GM10847 (cell line): ENCODE results near the gene MPZL1.

Experiments
- POLR2A ChIP-seq: IDR thresholded peaks from 2 replicates; pipeline ENCODE4 v1.6.1; 2011; ENCODE audit not compliant: insufficient read length; ENCODE audit errors: extremely low read depth

MPZL1 gene

DNA sequence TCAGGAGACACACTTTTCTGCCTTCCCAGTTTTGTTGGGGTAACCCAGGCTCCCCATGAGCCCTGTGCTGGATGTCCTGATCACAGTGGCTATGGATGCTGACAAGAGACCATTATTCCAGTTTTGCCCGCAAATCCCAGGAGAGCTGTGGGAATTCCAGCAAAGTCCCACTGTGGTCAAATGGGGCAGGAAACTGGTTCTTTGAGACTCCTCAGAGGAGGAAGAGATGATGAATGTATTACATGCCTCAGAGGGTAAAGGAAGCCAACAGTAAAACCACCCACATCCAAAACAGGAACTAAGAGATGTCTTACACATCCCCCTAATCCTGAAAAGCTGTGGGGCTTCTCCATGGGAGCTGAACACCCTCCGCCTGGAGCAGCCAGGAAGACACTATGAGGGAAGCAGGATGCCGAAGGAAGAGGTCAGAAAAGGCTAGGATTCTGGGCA is 12.8 kb upstream of the MPZL1 start:
- no peak for TF ChIP-seq POLR2A

DNA sequence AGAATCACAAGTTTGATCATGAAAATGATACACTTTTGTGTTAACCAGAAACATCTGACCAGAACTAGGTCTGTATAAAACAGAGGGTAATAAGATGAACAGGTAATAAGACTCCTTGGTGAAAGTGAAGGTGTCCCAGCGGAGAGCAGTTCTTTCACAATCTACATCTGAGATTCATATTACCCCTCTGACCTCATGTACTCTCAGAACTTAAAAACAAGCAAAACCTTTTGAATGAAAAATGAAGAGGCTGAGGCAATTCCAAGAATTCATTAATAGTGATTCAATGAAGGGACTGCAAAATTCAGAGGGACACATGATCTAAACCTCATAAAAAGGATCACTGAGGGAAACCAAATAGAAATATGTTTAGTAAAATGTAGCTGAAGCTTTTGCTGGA is 10.9 kb upstream of the MPZL1 start:
- no peak for TF ChIP-seq POLR2A

DNA sequence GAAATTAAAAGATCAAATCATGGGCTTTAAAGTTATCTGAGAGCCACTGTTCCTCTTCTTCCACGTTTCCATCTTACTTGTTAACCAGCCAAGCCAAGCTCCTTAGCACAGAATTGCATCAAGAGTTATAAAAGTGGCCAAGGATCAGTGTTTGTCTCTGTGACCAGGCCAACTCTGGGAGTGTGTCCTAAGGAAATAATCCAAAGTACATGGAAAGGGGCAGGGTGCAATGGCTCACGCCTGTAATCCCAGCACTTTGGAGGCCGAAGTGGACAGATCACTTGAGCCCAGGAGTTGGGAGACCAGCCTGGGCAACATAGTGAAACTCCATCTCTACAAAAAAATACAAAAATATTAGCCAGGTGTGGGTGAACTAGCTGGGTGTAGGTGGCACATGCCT is 10.0 kb upstream of the MPZL1 start:
- no peak for TF ChIP-seq POLR2A

DNA sequence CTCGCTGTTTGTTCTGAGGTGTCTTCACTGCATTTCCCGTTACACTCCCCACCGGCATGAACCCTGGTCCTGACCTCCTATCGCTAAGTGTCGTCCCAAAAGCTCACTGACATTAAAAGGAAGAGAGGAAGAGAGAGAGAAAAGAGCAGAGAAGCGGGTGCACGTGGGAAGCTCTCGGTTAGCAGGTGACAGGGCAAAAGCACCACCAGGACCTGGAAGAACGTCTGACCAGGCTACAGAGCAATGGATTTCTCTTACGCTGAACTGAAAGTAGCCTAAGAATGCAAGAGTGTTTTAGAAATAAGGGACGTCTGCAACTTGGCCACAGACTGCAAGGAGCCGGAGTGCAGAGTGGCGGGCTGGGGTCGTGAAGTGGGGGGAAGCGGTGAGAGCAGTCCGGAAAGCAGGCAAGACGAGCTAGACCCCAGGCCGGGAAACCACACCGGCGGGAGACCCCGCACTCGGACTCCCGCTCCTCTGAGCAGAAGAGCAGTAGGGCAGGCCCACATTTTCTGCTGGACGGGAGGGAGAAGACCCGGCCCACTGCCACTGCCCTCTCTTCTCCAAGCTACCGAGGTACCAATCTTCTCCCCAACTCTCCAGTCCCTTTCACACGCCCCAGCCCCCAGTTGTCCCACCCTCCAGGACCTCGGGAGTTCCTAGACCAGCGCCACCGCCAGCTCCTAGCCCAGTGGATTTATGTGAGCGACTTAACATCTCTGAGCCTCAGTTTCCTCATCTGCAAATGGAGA is 8.3 kb upstream of the MPZL1 start:
- no peak for TF ChIP-seq POLR2A

DNA sequence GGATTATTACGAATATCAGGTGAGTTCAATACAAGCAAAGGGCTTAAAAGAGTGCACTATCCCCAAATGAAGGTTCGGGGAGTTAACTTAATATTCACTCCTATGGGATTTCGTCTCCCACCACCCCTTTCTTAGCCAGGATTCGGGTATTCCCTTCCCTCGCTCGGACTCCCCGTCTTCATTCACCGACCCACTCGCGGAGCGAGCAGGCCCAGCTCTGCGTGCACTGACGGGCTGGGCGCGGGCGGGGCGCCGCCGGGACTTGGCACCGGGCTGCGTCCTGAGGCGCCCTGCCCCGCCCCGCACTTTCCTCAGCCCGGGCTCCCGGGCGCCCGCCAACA is 7.7 kb upstream of the MPZL1 start:
- no peak for TF ChIP-seq POLR2A

DNA sequence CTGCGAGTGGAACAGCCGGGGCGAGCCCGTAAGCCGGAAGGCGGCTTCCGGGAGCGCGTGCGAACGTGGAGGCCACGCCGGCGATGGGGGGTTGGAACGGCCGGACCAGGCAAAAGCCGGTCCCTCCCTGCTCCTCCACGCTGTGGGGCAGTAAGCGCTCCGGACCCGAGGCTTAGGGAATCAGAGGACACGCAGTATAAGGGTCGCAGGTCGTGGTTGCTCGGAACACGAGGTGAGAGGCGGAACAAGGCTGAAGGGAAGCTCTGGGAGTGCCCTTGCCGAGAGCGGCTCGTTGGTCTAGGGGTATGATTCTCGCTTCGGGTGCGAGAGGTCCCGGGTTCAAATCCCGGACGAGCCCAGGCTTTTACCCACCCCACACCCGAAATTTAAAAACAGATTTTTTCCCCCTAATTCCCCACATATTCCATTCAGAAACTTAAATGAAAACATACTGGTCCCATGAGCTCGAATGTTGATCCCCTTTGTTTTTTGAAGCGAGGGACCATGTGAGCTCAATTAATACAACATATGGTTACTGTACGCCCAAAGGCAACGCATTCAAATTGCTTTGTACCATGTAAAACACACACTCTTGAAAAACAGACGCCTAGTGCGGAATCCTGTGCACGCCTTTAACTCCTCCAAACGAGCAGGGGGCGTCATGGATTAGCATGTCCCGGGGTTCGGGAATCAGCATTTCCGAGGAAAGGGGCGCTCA is 7.2 kb upstream of the MPZL1 start:
- peak; percentile 29 for TF ChIP-seq POLR2A

DNA sequence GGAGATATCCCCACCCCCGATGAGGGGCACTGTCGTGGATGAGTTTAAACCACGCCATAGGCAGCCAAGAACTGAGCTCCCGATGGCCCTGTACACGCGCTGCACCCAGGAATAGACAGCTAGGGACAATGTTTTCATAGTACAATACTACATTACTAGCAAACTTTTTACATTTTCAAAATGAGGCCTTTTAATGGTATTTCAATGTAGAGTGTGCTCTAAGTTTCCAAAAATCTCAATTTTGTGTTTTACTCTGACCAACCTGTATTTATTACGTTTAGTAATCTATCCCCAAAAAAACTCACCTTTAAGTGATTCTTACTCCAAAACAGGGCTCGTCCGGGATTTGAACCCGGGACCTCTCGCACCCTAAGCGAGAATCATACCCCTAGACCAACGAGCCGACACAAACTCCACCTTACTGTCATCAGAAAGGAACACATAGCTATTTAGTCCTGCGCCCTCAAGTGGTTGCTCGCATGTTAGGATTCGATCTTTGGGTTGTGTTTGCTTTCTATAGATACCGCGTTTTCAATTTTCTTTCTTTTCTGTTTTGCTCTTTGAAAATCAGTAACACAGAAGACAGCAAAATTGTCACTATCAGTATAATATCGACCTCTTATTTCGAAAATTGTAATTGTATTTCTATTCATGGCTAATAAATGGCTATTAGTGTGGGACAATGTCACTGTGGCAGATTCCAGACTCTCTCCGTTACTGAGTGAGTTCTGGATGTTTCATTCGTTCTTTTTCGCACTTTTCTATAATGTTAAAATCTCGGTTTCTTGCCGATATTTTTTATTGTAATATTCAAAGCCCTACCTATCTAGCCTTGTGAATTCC is 6.4 kb upstream of the MPZL1 start:
- no peak for TF ChIP-seq POLR2A

DNA sequence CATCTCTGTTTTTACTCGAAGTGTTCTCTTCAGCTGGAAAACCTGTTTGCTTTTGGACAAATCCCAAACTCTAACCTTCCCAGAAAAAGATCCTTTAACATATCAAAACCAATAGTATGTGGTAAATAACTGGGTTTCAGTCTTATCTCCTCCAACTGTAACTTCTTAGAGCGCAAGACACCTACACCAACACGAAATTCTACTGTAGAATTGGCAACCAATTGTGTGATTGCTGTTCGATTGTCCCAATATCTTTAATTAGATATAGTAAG is 5.8 kb upstream of the MPZL1 start:
- TF ChIP-seq POLR2A: no peak

DNA sequence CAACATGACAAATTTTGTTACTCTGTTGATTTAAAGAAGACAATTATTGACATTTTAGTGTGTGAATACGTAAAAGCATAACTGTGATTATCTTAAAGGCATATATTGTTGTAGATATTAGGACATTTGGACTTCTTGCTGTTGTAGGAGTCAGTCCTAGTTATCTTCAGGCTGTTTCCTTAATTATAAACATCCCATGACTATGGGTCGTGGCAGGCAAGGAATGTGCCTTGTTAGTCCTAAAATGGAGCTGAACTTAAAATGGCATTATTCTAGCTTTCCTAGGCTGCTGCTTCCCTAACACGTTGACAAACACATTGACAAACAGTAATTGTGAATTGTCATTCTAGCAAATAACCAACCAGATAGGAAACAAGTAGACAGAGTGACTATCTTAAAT is 4.4 kb upstream of the MPZL1 start:
- TF ChIP-seq POLR2A: no peak

DNA sequence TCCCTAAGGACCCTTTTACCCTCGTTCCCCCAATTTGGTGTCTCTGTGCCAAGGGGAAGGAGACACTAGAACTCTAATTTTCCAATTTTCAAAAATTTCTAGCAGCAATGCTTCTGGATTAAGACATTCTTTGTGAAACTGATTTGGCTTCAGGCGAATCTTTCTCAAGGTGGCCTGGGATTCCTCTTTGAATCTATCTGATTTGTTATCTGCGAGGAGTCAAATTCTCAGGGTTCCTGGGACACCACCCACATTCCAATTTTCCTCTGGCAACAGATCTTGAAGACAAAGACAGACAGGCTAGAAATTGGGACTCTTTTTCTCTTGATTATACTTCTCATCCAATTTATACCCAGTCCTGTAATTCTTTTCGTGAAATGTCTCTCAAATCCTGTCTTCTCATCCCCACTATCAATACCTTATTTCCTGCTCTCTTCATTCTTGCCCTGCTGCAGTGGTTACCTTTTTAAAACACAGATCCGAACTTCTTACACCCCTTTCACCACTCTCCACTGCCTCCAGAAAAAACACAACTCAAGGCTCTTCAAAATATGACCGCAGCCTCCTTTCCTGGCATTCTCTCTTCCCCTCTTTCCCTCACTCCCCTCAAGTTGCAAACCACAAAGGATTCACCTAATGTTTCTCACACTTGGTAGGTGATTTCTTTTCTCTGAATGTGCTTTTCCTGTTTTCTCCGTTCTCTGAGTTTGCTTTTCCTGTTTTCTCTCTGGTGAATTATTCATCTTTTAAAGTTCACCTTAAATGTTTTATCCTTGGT is 2.7 kb upstream of the MPZL1 start:
- TF ChIP-seq POLR2A: no peak

DNA sequence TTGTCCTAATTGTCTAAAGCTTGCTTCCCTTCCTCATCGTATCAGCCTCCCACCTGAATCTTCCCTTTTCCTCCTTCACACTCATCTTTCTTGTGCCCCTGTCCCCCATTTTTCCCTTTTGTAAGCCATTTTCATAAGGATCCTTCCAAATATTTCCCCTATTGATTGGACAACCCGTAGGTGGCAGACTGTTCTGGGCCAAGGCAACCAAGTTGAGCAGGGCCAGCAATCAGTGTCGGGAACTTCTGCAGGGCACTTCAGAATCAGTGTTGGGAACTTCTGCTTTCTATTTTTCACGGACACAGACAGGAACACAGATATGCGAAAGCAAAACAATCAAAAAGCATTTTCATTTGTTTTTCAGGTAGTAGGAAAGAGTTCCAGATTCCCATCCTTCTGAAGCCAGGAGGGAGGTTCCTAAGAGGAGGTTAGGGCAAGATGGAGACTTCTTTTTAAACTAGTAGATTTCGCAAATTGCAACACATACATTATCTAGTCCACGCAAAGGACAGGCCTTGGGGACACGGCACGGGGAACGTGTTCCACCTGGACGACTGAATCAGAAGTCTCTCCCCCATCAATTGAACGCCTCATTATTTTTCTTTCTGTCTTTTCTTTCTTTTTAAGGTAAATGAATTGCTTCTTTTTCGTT is 691 bp upstream of the MPZL1 start:
- TF ChIP-seq POLR2A: no peak

DNA sequence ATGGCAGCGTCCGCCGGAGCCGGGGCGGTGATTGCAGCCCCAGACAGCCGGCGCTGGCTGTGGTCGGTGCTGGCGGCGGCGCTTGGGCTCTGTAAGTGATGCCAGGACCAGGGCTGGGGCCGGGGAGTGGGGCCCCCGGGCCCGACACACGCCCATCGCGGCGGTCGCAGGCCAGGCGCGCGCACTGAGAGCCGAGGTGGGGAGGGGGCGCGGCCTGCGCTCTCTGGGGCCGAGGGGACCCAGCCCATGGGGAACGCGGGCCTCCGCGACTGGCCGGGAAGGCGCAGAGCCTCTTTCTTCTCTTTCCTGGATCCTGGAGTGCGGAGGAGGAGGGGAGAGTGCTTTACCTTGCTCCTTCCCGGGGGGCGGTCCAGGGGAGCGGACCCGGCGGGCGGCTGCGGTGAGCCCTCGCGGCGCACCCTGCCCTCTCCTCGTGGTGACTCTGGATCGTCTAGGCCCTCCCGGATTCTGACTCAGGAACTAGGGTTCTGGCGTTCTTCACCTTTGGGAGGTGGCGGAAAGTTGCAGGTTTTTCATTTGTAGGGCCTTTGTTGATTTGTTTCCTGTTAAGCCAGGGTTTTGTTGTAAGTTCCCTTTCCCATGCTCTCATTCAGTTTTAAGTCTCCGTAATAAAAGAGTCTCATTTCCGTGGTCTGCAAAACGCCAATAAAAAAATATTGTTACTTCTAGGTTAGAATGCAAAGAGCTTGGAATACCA is 529 bp downstream of the MPZL1 start:
- TF ChIP-seq POLR2A: no peak

DNA sequence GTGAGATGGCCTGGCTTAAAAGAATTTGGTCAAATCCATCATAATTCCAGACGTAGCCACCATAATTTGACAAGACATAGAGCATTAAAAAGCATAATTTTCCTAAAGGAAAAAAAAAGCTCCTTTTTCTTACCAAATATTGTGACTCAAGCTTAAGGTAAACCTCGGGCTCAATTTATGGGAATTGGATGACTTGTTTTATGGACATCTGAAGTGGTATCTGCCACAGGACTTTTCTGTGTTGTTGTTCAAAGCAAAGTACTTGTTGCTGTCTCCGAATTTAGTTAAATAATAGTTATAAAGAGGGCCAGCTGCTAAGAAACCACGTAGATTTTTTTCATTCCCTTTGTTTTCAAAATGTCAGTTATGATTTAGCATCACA is 1.1 kb downstream of the MPZL1 start:
- TF ChIP-seq POLR2A: no peak

DNA sequence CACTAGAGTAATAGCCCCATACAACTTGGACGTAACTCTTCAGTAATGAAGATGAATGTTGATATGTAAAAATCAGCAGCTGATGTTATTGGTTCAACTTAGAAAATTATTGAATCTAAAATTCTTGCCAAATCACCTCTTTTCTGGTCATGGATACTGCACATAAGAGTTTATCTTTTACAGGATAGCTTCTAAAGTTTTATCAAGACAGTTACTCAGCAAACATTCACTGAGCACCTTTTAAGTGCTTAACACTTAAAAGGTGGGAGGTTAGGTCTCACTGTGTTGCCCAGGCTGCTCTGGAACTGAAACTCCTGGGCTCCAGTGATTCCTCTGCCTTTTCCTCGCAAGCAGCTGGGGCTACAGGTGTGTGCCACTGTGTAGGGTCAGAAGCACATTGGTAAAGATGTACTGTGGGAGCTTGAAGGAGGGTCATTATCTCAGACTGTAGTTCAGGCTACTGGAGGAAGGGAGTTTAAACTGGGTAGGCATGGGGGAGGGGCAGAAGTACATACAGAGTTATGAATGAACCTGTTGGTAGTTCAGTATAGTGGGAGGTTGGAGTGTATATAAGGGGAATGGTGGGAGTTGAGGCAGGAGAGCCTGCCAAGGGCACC is 2.0 kb downstream of the MPZL1 start:
- no peak for TF ChIP-seq POLR2A
